Nucleus accumbens (tissue), 56 donors: ENCODE results near the gene PPIE.

Experiments used
- DNase-seq, 56 donors: peaks; one replicate each; lab custom pipeline; 2025; lab: John Stamatoyannopoulos, UW

PPIE gene

GRCh38 chr1:39717809-39718208 lies 20.9 kb upstream of the PPIE start:
- no peak for DNase-seq

GRCh38 chr1:39720094-39720999 lies 18.3 kb upstream of the PPIE start:
- peak in 1 of 56 donors; percentile 2 for DNase-seq

GRCh38 chr1:39721664-39722063 lies 17.0 kb upstream of the PPIE start:
- DNase-seq, result no peak

GRCh38 chr1:39722495-39722894 lies 16.2 kb upstream of the PPIE start:
- no peak for DNase-seq

- DNase-seq, result no peak
Measured at GRCh38 chr1:39726600-39726999, 12.1 kb upstream of the PPIE start.

- DNase-seq, result no peak
Measured at GRCh38 chr1:39727221-39727931, 11.3 kb upstream of the PPIE start.

- DNase-seq, result no peak
Measured at GRCh38 chr1:39727932-39728317, 10.8 kb upstream of the PPIE start.

- no peak for DNase-seq
Measured at GRCh38 chr1:39729030-39729429, 9.7 kb upstream of the PPIE start.

- no peak for DNase-seq
Measured at GRCh38 chr1:39729842-39730241, 8.8 kb upstream of the PPIE start.

- DNase-seq, result no peak
Measured at GRCh38 chr1:39732730-39733129, 6.0 kb upstream of the PPIE start.

GRCh38 chr1:39733161-39733560 lies 5.5 kb upstream of the PPIE start:
- peak in 43 of 56 donors; percentile 6 to 90 (median 54) for DNase-seq

- DNase-seq, result no peak
Measured at GRCh38 chr1:39735731-39736130, 3.0 kb upstream of the PPIE start.

- no peak for DNase-seq
Measured at GRCh38 chr1:39737546-39738169, 1.0 kb upstream of the PPIE start.

- no peak for DNase-seq
Measured at GRCh38 chr1:39745016-39745670, 6.5 kb downstream of the PPIE start.

- no peak for DNase-seq
Measured at GRCh38 chr1:39751595-39751994, 12.9 kb downstream of the PPIE start.

GRCh38 chr1:39752703-39753102 lies 14.0 kb downstream of the PPIE start:
- no peak for DNase-seq

- no peak for DNase-seq
Measured at GRCh38 chr1:39753132-39754025, 14.7 kb downstream of the PPIE start.

GRCh38 chr1:39754026-39754570 lies 15.4 kb downstream of the PPIE start:
- DNase-seq, result no peak

- DNase-seq, result no peak
Measured at GRCh38 chr1:39754906-39755504, 16.3 kb downstream of the PPIE start.
